Stimulated activated CD8-positive, alpha-beta memory T cell treated with anti-CD3 and anti-CD28 coated beads, Interleukin-15, amount 100 ng/mL, for 48 hours (primary cell): ENCODE results near the gene LYSMD2.
"Not testable (repeated sequence)": the region's sequence is repeated elsewhere in the genome, so short reads cannot be mapped to it uniquely, and the experiment has no call there.

Experiments
- DNase-seq, 2 donors: peaks; one replicate each; pipeline ENCODE4 v3.0.0-alpha.2; 2020; ENCODE audit warnings: low read depth in 2 of 2

Gene LYSMD2

GRCh38 chr15:51737522-51738305 lies at the start of gene LYSMD2:
TSS of gene LYSMD2 (minus strand) at chr15:51737655. CDS start at chr15:51737622, 33 bp downstream.
- peak; percentile 58 to 63 for DNase-seq

DNA sequence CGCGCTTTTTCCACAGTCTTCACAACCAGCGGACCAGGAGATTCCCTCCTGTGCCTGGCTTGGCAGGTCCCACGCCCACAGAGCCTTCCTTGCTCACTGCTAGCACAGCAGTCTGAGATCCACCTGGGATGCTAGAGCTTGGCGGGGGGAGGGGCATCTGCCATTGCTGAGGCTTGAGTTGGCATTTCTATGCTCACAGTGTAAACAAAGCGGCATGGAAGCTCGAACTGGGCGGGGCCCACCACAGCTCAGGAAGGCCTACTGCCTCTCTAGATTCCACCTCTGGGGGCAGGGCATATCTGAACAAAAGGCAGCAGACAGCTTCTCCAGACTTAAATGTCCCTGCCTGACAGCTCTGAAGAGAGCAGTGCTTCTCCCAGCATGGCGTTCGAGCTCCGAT lies 49.7 kb upstream of the LYSMD2 start:
- DNase-seq, result not testable (repeated sequence)

DNA sequence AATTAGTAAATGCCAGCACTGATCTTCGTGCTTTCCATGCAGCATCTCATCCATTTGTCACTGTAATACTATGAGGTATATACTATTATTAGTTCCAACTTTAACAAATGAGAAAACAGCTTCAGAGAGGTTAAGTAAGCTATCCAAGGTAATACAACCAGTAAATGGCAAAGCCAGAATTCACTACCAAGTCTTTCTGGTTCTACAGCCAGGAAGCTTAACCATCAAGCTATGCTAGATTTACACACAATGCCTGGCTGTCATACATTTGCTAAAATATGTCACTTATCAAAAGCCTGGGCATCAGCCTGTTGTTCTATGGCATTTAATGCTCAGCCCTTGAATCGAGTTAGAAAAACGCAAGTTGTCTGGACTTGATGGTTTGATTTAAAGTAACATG lies 46.5 kb upstream of the LYSMD2 start:
- DNase-seq, result no peak

DNA sequence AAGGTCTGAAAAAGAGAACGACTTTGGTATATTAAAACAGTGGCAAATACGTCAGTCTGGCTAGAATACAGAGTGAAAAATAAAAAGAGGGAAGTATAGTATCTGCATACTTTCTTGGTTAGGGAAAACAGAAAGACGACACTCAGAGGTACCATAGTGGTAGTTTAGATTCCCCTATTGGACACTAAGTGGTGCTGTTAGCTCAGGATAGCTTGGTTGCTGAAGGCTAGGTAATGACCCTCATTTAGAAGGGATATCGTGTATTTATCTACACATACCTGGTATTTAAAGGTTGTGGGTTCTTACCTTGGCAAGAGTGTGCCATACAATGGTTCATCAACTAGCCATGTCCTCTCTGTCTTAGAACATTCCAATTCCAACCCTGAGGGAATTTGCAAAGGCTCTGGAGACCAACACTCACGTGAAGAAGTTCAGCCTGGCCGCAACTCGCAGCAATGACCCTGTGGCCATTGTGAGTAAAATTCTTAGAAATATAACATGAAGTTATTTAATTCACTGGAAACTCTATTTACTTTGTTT lies 45.0 kb upstream of the LYSMD2 start:
- DNase-seq, result no peak

DNA sequence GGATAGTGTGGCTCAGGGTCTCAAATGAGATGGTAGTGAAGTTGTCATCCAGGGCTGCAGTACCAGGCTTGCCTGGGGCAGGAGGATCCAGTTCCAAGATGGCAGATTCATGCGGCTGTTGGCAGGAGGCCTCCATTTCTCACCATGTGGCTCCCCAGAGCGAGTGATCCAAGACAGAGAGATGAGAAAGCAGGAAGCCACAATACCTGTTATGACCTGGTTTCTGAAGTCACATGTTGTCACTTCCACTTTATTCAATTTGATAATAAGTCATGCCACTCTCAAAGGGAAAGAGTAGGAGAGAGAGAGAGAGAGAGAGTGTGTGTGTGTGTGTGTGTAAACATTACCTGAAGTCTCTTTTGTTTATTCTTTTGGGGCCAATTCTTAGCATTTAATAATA lies 44.1 kb upstream of the LYSMD2 start:
- DNase-seq, result no peak

GRCh38 chr15:51780636-51781035 lies 43.2 kb upstream of the LYSMD2 start:
- DNase-seq, result no peak

DNA sequence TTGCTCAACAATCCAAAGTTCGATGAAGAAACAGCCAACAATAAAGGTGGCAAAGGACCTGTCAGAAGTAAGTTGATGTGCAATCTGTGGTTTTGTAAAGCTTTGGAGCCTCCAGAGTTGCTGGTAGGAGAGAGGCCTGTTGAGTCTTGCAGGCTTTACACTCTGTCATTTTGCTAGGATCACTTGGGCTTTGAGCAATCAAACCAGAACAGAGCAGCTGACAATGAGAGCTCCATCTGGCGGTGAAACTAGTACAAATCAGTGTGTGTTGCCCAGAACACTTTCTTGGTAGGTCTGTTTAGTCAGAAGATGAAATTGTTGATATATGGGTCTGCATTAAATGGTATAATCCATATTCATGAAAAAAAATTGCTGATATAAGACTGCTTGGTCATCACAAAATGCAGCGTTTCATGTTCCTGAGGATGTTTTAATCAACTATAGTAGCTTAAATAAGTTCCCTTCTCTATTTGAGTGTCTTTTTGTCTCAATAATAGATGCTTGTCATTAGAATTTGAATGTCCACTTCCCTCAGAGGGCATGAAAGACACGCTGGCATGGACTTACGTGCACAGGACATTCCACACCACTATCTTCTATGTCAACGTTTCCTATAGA lies 39.6 kb upstream of the LYSMD2 start:
- DNase-seq, result peak in 1 of 2 donors; percentile 20

- DNase-seq, result no peak
These were observed 38.7 kb upstream of the LYSMD2 start for GRCh38 chr15:51775967-51776816.

- DNase-seq, result no peak
These were observed 37.5 kb upstream of the LYSMD2 start for GRCh38 chr15:51774916-51775315.

GRCh38 chr15:51771773-51772172 lies 34.3 kb upstream of the LYSMD2 start:
- DNase-seq, result no peak

DNA sequence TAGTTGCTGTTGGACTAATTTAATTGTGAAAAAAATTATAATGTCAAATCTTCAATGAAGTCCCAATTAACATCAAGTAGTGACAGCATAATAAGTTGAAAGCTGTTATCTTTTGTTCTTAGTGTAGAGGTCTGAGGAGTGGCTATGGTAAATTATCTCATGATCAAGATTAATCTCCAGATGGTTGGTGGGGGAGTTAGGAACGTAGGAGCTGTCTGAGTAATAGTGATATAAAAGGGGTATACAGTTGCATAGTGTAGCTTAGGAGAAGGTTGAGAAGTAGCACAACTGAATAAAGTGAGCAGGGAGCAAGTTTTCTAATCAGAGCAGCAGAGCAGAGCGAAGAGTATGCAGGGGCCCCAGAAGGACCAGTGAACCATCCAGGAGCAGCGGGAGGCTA lies 33.4 kb upstream of the LYSMD2 start:
- no peak for DNase-seq

DNA sequence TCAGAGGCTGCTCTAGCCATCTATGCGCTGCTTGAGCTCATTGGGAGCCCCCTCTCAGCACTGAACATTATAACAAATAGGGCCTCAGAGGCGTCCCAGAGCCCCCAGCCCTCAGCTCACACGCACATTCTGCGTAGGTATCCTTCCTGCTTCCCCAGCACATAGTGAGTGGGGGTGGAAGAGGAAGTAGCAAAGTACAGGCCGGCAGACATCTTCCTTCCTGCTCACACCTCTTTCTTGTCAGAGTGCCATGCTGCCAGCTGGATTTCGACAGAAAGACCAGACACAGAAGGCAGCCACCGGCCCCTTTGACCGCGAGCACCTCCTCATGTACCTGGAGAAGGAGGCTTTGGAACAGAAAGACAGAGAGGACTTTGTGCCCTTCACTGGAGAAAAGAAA lies 30.6 kb upstream of the LYSMD2 start:
- no peak for DNase-seq

- DNase-seq, result no peak
These were observed 28.9 kb upstream of the LYSMD2 start for GRCh38 chr15:51766341-51766740.

GRCh38 chr15:51765751-51766150 lies 28.3 kb upstream of the LYSMD2 start:
- DNase-seq, result no peak

GRCh38 chr15:51760805-51761204 lies 23.4 kb upstream of the LYSMD2 start:
- no peak for DNase-seq

DNA sequence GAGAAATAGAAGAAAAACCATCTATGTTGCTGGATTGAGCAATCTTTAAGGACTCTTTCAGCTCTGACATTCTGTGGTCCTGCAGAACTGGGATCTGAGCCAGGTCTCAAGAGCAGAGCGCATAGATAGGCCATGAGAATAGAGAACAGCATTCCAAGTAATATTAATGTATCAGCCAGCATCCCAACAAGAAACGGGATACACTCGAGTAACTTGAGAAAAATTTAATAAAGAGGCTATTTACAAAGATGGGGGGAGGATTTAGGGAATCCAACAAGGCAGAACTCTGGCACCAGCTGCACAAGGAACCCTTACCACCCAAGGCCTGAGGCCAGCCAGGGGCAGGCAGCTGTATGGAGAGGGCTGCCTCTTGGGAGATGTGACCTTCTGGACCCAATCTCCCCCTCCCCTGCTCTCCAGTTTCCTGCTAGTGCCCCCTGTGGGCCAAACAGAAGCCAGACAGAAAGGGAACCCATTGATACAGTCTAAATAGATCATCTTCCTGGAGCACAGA lies 22.2 kb upstream of the LYSMD2 start:
- no peak for DNase-seq

DNA sequence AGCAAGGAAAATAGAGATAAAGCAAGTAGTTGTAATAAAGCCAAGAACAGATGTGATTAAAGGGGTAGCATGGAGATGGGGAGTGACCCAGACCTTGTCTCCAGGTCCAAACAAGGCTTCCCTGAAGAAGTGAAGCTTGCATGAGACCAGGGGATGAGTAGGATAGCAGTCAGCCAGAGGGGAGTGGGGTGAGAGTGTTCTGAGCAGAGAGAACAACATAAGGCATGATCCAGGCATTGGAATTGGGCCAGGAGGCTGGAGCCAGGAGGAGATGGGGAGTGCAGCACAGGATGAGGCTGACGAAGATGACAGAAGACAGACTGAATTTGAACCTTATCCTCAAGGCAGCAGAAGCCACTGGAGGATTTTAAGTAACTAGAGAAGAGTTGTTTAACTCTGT lies 21.2 kb upstream of the LYSMD2 start:
- DNase-seq, result no peak

DNA sequence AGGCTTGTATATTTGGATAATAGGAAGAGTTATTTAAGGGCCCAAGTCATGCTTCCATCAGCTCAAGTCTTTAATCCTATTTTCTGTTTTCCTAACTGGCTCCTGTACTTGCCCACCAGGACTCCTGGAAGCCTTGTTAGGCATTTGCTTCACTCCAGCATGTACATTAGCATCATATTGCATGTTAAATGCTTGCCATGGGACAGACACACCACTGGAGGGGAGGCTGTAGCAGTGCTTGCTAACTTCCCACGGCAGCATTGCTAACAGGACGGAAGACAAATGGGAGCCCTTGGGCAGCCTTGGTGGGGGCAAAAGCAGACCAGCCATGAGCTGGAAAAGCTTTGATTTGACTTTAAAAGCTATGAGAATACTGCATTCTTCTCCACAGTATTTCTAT lies 20.0 kb upstream of the LYSMD2 start:
- DNase-seq, result no peak

- no peak for DNase-seq
These were observed 19.0 kb upstream of the LYSMD2 start for GRCh38 chr15:51756482-51756881.

GRCh38 chr15:51755790-51756189 lies 18.3 kb upstream of the LYSMD2 start:
- no peak for DNase-seq

- DNase-seq, result no peak
These were observed 16.8 kb upstream of the LYSMD2 start for GRCh38 chr15:51754267-51754666.

DNA sequence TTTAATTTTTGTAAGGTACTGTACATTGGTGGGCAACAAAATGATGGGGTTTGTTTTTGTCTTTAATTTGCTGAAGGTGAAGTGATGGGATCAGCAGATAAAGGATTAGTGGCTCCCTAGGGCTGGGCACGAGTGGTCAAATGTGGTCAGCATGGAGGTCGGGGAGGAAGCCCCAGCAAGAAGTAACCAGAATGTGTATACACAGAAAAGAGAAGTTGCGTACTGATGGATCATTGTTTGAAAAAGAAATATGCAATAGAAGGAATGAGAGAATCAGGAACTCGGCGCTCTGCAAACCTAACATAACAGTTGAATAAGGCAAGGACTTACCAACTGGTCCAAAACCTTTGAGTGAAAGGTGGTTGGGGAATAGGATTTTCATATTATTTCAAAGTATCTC lies 15.4 kb upstream of the LYSMD2 start:
- DNase-seq, result no peak
